ENCODE results near the gene CLCN4.

CLCN4 gene

DNA sequence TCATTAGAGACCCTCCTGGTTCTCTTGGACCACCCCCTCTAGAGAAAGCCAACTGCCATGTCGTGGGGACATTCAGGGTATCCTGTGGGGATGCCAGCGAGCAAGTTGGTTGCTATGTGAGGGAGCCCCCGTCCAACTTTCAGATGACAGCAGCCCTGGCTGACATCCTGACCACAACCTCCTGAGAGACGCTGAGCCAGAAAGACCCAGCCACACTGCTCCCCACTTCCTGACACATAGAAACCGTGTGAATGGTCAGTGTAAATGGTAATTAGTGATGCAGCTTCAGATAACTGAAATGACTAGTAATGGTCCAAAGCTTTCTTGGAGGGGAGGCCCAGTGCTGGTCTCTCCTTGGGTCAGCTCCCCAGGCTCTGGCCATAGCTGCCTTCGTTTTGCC, 10.8 kb downstream of the CLCN4 start:
- Histone ChIP-seq H3K4me3 (ENCODE audit: low read depth, low read length) (no peak overlapping the region), H3K27ac (ENCODE audit: extremely low read depth, low read depth, low read length) (no peak overlapping the region), H3K36me3 (ENCODE audit: control insufficient read depth in 2 of 2, insufficient read depth in 1 of 2, low read length in 2 of 2) (peaks cover 0 to 15% of the 10 kb centered on the region in 2 experiments; a peak in 1 of 3 replicates), H3K4me1 (ENCODE audit: control insufficient read depth, insufficient read depth, low read length) (no peaks in the 10 kb centered on the region), H3K9me3 (ENCODE audit: control insufficient read depth, insufficient read depth, low read depth, low read length) (no peaks in the 10 kb centered on the region)
- ChIA-PET CTCF (no interaction called here), POLR2A (no interaction called here)
- no peak for TF ChIP-seq ZNF776 (tag by site-specific recombination; IDR thresholded peaks at IDR 0.05; ENCODE audit: borderline replicate concordance)
- no peak for TF ChIP-seq OSR2 (tag by site-specific recombination; IDR thresholded peaks at IDR 0.05)
- no peak for TF ChIP-seq KLF8 (tag by site-specific recombination; IDR thresholded peaks at IDR 0.05)
- TF ChIP-seq, protein P1, sequence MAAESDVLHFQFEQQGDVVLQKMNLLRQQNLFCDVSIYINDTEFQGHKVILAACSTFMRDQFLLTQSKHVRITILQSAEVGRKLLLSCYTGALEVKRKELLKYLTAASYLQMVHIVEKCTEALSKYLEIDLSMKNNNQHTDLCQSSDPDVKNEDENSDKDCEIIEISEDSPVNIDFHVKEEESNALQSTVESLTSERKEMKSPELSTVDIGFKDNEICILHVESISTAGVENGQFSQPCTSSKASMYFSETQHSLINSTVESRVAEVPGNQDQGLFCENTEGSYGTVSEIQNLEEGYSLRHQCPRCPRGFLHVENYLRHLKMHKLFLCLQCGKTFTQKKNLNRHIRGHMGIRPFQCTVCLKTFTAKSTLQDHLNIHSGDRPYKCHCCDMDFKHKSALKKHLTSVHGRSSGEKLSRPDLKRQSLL (tag by site-specific recombination; IDR thresholded peaks at IDR 0.05), result no peak
- TF ChIP-seq KLF9 (tag by site-specific recombination; IDR thresholded peaks at IDR 0.05; ENCODE audit: low read depth), result no peak
- no peak for TF ChIP-seq ZNF629 (tag by site-specific recombination; IDR thresholded peaks at IDR 0.05)
- TF ChIP-seq ZFP69B (tag by site-specific recombination; IDR thresholded peaks at IDR 0.05), result no peak
- no peak for TF ChIP-seq ZNF510 (tag by site-specific recombination; IDR thresholded peaks at IDR 0.05; ENCODE audit: insufficient replicate concordance)
- TF ChIP-seq ZNF140 (tag by site-specific recombination; IDR thresholded peaks at IDR 0.05), result no peak
- no peak for TF ChIP-seq ZNF302 (tag by site-specific recombination; IDR thresholded peaks at IDR 0.05; ENCODE audit: low read depth)
- no peak for TF ChIP-seq ZBTB1 (tag by site-specific recombination; IDR thresholded peaks at IDR 0.05)
- no peak for TF ChIP-seq ZNF747 (tag by site-specific recombination; IDR thresholded peaks at IDR 0.05)
- TF ChIP-seq WT1 (tag by site-specific recombination; IDR thresholded peaks at IDR 0.05), result no peak
- TF ChIP-seq ZNF585B (tag by site-specific recombination; IDR thresholded peaks at IDR 0.05), result no peak
- TF ChIP-seq, protein P2, sequence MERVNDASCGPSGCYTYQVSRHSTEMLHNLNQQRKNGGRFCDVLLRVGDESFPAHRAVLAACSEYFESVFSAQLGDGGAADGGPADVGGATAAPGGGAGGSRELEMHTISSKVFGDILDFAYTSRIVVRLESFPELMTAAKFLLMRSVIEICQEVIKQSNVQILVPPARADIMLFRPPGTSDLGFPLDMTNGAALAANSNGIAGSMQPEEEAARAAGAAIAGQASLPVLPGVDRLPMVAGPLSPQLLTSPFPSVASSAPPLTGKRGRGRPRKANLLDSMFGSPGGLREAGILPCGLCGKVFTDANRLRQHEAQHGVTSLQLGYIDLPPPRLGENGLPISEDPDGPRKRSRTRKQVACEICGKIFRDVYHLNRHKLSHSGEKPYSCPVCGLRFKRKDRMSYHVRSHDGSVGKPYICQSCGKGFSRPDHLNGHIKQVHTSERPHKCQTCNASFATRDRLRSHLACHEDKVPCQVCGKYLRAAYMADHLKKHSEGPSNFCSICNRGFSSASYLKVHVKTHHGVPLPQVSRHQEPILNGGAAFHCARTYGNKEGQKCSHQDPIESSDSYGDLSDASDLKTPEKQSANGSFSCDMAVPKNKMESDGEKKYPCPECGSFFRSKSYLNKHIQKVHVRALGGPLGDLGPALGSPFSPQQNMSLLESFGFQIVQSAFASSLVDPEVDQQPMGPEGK (tag by site-specific recombination; IDR thresholded peaks at IDR 0.05), result no peak
- no peak for TF ChIP-seq ZNF530 (tag by site-specific recombination; IDR thresholded peaks at IDR 0.05; ENCODE audit: low read depth)
- TF ChIP-seq ZNF48 (tag by site-specific recombination; IDR thresholded peaks at IDR 0.05), result no peak
- no peak for TF ChIP-seq ZNF202 (tag by site-specific recombination; IDR thresholded peaks at IDR 0.05; ENCODE audit: borderline replicate concordance)
- TF ChIP-seq ZNF341 (tag by site-specific recombination; IDR thresholded peaks at IDR 0.05; ENCODE audit: low read depth), result no peak
- TF ChIP-seq SCRT2 (tag by site-specific recombination; IDR thresholded peaks at IDR 0.05), result no peak

DNA sequence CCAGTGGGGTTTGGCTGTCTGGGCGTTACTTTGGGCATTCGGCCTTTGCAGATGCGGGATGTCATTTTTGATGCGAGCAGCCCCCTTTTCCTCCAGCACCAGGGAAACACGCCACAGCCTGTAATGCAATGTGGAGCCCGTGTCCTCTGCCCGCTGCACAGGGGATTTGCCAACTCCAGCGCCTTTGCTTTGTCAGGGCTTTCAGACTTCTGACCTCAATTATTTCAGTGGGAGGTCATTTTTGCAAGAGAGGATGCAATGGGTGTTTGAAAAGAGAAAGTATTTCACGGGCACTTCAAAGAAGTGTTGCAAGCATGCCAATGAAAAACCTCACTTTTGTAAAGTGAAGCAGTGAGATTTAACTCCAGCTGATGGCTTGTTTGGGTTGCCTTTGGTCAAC, 11.5 kb downstream of the CLCN4 start:
- no peak overlapping the region for H3K27ac ChIP-seq (ENCODE audit: extremely low read depth, low read depth, low read length)
- H3K4me1 ChIP-seq (ENCODE audit: control insufficient read depth, insufficient read depth, low read length), result no peaks in the 10 kb centered on the region
- TF ChIP-seq ZNF366 (tag by site-specific recombination; conservative IDR thresholded peaks at IDR 0.05) (no peak), MZF1 (tag by site-specific recombination; IDR thresholded peaks at IDR 0.05; ENCODE audit: borderline replicate concordance) (no peak), ZFP37 (tag by site-specific recombination; IDR thresholded peaks at IDR 0.05) (no peak), ZBTB8A (tag by site-specific recombination; IDR thresholded peaks at IDR 0.05) (no peak), FEZF1 (tag by site-specific recombination; IDR thresholded peaks at IDR 0.05) (no peak), ZNF133 (tag by site-specific recombination; IDR thresholded peaks at IDR 0.05) (no peak), ZNF664 (tag by site-specific recombination; IDR thresholded peaks at IDR 0.05) (no peak), ZNF223 (tag by site-specific recombination; IDR thresholded peaks at IDR 0.05) (no peak)
- TF ChIP-seq, protein P3, sequence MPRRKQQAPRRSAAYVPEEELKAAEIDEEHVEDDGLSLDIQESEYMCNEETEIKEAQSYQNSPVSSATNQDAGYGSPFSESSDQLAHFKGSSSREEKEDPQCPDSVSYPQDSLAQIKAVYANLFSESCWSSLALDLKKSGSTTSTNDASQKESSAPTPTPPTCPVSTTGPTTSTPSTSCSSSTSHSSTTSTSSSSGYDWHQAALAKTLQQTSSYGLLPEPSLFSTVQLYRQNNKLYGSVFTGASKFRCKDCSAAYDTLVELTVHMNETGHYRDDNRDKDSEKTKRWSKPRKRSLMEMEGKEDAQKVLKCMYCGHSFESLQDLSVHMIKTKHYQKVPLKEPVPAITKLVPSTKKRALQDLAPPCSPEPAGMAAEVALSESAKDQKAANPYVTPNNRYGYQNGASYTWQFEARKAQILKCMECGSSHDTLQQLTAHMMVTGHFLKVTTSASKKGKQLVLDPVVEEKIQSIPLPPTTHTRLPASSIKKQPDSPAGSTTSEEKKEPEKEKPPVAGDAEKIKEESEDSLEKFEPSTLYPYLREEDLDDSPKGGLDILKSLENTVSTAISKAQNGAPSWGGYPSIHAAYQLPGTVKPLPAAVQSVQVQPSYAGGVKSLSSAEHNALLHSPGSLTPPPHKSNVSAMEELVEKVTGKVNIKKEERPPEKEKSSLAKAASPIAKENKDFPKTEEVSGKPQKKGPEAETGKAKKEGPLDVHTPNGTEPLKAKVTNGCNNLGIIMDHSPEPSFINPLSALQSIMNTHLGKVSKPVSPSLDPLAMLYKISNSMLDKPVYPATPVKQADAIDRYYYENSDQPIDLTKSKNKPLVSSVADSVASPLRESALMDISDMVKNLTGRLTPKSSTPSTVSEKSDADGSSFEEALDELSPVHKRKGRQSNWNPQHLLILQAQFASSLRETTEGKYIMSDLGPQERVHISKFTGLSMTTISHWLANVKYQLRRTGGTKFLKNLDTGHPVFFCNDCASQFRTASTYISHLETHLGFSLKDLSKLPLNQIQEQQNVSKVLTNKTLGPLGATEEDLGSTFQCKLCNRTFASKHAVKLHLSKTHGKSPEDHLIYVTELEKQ (tag by site-specific recombination; IDR thresholded peaks at IDR 0.05; ENCODE audit: borderline replicate concordance), result no peak
- H3K9me3 ChIP-seq (ENCODE audit: control insufficient read depth, insufficient read depth, low read depth, low read length), result no peaks in the 10 kb centered on the region
- ChIA-PET CTCF (no interaction called here), POLR2A (no interaction called here)
- peaks cover 0 to 15% of the 10 kb centered on the region in 2 experiments; a peak in 1 of 3 replicates for H3K36me3 ChIP-seq (ENCODE audit: control insufficient read depth in 2 of 2, insufficient read depth in 1 of 2, low read length in 2 of 2)
- H3K4me3 ChIP-seq (ENCODE audit: low read depth, low read length), result no peak overlapping the region

Data from HEK293 (cell line).